NCI-H1694 treated with DMSO at 0.1 percent for 48 hours (cell line): ENCODE data around the gene SIPA1L3.

ENCODE experiments used
- DNase-seq: peaks from one replicate; lab custom pipeline; 2025; lab: John Stamatoyannopoulos, UW

The SIPA1L3 gene

DNA sequence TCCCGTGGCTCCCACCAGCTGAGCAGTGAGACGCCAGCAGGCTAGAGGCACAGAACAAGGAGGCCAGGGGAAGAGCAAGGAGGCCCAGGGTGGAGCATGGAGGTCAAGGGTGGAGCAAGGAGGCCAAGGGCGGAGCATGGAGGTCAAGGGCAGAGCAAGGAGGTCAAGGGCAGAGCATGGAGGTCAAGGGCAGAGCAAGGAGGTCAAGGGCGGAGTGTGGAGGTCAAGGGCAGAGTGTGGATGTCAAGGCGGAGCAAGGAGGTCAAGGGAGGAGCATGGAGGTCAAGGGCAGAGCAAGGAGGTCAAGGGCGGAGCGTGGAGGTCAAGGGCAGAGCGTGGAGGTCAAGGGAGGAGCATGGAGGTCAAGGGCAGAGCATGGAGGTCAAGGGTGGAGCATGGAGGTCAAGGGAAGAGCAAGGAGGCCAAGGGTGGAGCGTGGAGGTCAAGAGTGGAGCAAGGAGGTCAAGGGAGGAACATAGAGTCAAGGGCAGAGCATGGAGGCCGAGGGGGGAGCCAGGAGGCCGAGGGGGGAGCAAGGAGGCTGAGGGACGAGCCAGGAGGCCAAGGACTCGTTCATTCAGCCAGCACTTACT, 289.3 kb downstream of the SIPA1L3 start:
- no peak for DNase-seq

DNA sequence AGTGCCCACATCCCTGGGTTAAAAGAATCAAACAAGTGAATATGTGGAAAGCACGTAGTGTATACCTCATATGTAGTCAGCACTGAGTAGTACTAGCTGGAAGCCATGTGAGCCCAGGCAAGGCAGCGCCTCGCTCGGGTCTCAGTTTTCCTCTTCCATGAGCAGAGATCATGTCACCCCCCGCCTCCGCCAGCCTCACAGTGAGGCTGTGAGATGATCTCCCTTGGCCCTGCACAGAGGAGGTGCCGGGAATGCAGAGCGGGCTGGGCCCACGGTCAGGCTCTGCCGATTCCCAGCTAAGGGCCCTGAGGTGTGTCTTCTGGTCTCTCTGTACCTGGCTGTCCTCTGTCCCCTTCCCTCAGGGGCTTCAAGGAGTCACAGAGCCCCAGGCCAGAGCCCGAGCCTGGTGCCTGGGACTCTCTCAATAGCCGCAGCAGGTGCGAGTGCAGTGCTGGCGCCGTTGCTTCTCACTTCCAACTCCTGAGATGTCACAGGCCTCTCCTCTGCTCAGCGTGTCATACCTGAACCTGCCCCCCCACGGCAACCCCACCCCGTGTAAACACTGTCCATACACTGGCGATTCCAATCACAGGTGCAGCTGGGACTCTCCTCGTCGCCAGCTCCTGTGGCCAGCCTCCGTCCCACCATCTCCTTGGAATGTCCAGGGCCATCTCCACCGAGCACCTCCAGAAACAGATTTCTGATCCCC, 290.1 kb downstream of the SIPA1L3 start:
- no peak for DNase-seq

DNA sequence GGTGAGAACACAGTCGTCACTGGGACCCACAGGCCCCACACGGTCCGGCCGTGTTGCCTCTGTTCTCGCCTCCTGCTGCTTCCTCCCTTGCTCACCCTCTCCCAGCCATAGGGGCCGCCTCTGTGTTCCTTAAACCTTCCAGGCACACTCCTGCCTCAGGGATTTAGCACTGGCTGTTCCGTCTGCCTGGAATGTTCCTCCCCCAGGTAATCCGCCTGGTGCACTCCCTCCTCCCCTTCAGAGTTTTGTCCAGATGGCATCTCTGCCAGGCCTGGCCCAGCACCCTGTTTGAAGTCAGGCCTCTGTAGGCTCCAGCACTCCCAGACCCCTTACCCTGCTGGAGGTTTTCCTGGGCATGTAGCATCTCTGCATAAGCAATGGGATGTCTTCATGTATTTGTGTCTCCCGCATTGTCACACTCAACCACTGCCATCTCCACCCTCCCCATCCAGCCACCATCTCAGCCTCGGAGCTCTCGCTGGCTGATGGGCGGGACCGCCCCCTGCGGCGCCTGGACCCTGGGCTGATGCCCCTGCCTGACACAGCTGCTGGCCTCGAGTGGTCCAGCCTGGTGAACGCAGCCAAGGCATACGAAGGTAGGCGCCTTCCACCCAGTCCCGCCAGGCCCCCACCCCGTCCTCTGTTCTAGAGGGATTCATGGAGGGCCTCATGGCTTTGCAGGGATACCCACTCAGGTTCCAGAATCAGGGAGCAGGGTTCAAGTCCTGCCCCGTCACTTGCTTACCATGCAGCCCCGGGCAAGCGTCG, 291.1 kb downstream of the SIPA1L3 start:
- DNase-seq = no peak

DNA sequence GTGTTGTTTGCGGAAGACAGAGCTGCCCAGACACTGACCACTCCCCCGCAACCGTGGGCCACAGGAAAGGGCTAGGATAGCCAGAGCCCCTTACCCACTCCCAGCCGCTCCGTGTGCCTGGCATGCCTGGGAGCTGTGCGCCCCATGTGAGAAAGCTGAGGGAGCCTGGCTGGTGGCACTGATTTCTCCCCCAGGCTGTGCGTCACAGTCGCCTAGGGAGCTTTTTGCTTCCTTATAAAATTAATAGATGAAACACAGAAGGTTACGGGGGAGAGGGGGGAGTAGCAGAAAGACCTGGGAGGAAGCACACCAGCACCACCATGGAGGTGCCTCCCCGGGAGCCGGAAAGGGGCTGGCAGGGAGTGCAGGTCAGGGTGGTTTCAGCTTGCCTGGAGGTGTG, 292.3 kb downstream of the SIPA1L3 start:
- no peak for DNase-seq

DNA sequence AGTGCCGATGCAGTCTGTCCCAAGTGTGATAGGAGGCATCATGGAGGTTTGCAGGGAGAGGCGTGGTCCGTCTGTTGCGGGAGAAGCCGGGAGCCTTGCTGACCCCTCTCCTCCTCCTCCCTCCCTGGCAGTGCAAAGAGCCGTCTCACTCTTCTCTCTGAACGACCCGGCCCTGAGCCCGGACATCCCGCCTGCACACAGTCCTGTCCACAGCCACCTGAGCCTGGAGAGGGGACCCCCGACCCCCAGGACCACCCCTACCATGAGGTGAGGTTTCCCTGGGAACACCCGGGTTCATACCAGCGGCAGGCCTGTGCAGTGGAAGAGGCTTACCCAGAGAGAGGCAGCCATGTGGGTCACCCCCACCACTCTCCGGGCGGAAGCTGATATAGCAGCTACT, 294.7 kb downstream of the SIPA1L3 start:
- no peak for DNase-seq

DNA sequence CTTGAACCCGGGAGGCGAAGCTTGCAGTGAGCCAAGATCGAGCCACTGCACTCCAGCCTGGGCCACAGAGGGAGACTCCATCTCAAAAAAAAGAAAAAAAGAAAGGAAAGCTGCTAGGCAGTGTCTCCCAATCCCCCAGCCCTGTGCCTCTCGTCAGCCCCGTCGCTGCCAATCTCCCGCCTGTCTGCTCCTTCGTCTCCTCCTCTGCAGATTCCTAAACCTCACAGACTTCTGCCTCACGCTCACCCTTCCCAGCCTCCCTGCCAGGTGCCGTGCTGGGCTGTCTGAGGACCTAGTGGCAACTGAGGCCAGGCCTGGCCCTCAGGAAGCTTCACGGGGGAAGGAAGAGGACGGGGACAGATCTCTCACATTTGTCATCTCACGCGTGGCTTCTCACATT, 295.5 kb downstream of the SIPA1L3 start:
- DNase-seq = no peak

DNA sequence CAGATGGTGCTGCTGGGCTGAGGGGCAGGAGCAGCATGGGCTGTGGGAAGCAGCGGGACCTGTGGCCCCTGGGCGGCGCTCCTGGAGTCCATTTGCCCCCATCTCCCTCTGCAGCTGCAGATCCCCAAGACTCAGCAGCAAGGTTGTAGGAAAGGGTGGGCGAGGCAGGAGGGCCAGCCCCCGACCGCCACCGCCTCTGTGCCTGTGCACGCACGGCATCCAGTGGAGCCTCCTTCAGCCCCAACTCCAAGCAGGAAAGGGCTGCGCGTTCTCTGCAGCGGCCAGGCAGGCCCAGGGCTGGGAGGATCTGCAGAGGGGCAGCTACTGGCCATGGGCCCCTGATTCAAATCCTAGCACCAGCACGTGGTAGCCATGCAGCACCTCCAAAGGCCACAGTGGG, 296.2 kb downstream of the SIPA1L3 start:
- DNase-seq = no peak

DNA sequence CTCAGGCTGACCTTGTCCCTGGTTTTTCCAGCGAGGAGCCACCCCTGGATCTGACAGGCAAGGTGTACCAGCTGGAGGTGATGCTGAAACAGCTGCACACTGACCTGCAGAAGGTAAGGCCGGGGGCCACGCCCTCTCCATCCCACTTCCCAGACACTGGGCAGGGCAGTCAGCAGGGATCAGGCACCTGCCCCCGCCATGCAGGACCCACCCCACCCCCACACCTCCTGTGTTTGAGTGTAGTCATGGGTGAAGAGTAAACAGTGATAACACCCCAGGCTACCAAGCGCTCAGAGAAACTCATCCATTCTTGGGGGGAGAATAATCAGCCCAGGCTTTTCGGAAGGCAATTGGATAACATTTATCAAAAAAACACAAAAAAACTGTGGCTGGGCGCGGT, 297.1 kb downstream of the SIPA1L3 start:
- DNase-seq = no peak

DNA sequence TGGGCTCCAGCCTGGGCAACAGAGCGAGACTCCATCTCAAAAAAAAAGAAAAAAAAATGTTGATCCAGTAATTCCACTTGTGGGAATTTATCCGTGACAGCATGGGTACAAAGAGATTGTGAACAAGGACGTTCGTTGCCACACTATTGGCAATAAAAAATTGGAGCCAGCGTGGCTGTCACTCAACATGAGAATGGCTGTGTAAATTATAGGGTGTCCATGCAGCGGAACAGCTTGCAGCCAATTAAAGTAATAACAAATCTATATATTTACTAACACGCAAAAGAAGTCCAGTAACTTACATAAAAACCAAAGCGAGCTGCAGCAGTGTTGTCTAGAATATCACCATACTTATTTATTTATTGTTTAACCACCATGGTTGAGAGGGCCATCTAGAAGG, 297.7 kb downstream of the SIPA1L3 start:
- DNase-seq = no peak

DNA sequence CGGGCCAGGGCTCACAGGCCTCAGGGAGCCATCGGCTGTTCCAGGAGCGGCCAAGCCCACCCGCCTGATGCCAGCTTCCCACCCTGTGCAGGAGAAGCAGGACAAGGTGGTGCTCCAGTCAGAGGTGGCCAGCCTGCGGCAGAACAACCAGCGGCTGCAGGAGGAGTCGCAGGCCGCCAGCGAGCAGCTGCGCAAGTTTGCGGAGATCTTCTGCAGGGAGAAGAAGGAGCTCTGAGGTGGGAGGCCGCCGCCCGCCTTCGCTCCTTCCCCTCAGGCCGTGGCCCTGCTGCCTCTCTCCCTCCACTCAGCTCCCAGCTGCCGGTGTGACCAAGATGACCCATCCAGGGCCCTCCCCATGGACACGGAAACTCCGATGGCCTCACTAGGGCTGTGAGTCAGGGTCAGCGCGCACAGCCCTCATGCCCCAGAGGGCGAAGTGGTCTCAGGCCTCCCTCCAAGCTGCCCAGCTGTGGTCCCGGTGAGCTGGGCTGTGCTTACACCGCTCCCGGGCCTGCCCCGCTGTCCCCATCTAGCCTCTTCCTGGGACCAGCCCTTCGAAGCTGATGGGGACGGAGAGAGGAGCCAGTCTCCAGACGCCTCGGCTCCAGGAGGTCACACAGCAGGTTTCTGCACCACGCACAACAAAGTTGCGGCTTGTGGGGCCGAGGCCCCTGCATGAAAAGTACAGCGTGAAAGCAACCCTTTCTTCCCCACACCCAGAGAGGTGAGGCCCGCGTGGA, 299.2 kb downstream of the SIPA1L3 start:
- DNase-seq = no peak

DNA sequence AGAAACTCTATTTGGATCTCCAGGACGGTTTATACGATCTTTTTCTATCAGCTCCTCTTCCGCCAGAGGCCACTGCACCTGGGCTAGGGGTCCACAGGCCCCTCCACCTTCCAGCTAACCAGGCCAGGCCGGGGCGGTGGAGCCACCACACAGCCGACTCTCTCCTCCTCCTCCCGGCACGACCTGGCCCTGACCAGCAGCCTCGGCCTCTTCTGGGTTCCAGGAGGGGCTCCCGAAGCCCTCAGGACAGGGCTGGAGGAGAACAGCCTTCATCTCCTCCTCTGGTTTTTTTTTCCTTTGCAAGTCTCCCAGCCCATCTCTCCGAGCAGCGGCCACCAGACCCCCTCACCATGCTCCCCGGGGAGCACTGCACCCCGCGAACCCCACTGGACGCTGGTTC, 299.9 kb downstream of the SIPA1L3 start:
- no peak for DNase-seq

DNA sequence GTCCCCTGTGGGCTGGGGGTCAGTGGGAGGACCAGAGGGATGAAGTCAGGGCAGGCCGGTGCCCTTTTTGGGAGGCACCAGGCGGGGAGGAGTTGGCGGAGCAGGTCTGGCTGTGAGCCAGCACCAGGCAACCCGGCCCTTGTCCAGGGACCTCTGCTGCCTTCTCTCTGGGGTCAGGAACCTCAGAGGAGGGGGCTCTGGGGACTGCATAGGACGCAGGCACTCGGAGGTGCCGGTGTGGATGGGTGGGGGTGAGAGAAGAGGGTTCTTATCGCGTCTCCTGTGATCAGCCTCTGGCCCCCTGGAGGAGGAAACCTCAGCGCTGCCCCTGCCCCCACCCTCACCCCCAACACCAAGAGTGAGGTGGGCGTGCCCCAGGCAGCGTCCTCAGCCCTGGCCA, 300.5 kb downstream of the SIPA1L3 start:
- DNase-seq = no peak

DNA sequence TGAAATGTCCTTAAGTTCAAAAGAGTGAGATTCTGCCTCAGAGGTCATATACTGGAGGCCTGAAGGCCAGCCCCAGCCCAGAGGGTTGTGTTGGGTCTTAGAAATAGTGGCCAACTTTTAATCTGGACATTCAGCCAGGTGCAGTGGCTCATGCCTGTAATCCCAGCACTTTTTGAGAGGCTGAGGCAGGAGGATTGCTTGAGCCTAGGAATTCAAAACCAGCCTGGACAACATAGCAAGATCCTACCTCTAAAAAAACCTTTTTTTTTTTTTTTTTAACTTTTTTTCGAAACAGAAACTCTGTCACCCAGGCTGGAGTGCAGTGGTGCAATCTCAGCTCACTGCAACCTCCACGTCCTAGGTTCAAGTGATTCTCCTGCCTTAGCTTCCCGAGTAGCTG, 301.6 kb downstream of the SIPA1L3 start:
- no peak for DNase-seq

DNA sequence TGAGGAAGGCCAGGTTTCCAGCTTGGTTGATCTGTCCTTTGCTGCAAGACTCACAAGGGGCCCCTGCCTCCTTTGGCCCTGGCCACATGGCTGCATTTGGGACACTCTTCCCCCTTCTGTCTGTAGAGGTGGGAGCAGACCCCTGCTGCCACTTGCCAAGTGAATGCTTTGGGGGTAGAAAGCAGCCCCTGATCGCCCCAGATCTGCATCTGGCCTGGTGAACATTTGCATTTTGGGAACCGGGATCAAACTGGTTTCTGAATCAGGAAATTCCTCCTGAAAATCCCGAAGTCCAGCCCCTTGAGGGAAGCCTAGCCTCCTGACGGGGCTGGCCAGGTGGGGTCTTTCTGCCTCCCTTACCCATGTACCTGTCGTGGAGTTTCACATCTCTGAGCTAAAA, 302.1 kb downstream of the SIPA1L3 start:
- DNase-seq = no peak

DNA sequence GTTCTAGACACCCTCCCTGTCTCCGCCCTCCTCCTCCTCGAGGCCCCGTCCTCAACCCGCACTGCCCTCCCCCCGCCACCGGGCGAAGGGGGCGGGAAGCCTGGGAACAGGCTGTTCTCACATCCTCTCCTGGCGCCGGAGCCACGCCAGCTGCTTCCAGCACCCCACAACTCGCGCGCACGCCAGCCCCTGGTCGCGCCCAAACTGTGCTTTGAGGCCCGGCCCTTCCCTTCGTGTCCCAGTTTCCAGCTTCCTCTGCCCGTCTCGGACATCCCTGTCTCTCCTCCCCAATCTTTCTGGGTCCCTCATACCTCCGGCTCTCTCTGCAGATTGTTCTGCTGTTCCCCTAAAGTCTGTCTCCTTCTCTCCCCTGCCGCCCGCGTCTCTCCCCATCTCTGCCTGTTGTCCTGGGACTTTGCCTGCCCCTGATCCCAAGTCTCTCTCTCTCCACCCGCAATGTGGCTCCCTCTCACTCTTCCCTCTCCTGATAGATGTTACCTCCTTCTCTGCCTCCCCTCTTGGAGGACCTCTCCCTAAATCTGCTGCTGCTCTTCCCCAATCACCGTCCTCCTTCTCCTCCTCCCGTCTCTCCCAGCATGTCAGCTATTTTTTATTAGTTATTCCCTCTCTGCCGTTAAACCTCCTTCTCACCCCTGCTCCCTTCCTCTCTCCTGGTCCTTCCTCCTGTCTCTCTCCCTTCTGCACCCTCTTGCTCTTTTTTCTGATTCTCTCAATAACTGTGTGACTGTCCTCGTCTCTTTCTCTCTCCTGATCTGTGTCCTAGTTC, 302.9 kb downstream of the SIPA1L3 start:
- peak; percentile 44 for DNase-seq

DNA sequence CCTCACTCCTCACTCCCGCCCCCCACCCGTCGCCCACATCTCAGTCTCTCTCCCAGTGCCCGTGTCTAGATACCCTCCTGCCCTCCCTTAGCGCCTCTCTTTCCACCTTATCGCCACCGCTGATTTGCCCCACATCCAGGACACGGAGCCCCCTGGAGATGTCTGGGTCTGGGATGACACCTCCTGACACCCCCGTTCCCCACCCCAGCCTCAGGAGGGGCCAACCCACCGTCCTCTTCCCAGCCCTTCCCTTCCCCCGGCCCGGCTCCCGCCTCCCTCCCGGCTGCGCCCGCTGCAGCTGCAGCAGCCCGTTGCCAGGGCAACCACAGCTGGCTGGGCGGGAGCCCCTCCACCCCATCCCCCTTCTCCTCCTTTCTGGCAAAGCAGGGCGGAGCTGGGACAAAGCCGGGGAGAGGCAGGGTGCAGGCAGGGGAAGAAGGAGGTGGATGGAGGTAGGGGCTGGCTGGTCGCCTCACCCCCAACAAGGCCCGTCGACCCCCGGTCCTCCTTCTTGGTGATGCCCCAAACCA, 303.5 kb downstream of the SIPA1L3 start:
- peak; percentile 42 for DNase-seq

DNA sequence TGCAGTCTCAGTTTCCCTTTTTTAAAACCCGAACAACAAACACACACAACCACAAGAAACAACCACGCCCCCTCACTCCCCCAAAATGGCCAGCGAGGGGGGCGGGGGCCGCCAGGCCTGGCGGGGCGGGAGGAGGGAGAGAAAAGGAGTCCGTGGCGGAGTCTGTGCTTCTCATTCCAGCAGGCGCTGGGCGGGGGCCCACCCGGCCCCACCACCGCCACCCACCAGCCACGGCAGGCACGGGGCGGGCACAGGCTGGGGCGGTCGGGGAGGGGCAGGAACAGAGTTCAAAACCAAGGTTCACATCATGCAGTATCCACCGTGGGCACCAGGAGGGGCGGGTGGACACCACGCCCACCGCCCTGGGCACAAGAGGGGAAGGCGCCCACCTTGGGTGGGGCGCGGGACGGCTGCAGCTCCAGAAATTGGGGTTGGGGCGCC, 304.2 kb downstream of the SIPA1L3 start:
- DNase-seq = no peak

DNA sequence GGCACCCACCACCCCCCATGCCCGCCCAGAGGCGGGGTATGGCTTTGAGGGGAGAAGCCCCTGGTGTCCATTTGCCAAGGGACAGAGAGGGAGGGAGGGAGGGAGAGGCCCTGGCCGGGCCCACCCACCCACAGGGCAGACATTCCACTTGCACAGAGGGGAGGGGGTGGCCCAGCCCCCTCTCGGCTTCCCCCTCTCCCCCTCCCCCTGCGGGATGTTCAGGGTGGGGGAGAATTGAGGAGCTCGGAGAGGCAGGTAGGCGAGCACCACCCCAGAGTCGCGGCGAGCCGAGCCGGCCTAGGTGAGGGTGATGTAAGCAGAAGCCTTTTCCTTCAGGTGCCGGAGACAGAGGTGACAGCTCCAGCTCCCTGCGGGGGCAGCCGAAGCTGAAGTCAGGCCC, 304.8 kb downstream of the SIPA1L3 start:
- no peak for DNase-seq

DNA sequence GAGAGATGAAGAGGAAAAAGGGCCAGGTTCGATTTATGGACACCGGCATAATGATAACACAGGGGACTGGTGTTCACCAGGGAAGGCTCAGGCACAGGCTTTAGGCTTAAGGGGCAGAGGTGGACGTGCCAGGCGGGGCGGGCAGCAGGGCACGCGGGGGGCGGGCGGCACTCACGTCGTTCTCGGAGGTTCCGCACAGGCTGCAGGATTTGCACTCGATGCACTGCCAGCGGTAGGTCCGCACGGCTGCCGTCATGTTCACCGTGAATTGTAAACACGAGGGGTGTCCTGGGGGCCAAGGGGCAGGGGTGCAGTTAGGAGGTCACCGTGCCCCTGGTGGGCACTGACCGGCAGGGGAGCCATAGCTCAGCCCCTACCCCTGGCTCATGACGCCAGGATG, 306.5 kb downstream of the SIPA1L3 start:
- no peak for DNase-seq

DNA sequence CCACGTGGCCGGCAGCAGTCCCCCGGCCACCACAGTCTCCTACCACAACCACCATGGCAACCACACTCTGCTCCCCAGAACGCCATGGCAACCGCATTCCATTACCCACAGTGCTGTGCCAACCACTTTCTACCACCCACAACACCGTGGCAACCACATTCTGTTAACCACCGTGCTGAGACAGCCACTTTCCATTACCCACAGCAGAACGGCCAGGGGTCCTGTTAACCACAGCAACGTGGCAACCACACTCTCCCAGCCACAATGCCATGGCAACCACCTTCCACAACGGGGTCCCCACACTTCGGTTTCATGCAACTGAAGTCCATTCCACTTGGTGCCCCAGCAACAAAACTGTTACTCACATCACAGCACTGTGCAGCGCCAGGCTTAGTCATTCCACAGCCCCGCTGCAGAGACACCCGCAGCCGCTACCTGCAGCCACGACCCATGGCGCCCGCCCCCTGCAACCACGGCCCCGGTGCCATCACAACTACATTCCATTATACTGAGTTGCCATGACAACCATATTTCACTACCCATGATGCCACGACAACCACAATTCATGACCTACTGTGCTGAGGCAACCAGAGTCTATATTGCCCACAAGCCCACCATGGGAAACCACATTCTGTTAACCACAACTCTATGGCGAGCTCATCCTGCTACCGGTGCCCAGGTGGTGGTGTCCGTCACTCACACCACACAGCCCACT, 307.1 kb downstream of the SIPA1L3 start:
- DNase-seq = no peak
